HG03108 (cell line): Measurements from ENCODE around the gene ADAM20.
"Not testable (repeated sequence)": the region's sequence is repeated elsewhere in the genome, so short reads cannot be mapped to it uniquely, and the experiment has no call there.

Experiments
- ATAC-seq: cut with Tn5 transposase; IDR thresholded peaks from one replicate; pipeline ENCODE4 v1.9.1; 2021; ENCODE audit warnings: moderate library complexity; ENCODE audit not compliant: unreplicated experiment

The ADAM20 gene

GRCh38 chr14:70534904-70535303 lies at the start of gene ADAM20:
TSS of gene ADAM20 (minus strand) at chr14:70535004. CDS start at chr14:70524757, 10,247 bp downstream.
- no peak for ATAC-seq

DNA sequence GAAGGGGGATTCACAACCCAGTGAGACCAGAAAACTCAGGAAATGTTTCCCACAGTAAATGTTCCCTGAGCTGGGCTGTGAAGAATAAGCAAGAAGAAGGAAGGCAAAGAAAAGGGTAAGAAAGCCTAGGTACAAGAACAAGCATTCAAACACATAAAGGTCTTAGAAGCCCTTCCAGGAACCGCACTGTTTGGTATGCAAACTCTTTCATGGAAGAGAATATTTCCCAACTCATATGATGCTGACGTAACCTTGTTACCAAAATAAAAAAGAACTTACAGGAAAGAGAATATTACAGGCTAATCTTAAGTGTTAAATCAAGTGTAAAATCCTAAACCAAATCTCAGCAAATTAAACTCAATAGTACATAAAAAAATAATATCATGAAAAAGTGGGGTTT lies 42.1 kb upstream of the ADAM20 start:
- no peak for ATAC-seq

DNA sequence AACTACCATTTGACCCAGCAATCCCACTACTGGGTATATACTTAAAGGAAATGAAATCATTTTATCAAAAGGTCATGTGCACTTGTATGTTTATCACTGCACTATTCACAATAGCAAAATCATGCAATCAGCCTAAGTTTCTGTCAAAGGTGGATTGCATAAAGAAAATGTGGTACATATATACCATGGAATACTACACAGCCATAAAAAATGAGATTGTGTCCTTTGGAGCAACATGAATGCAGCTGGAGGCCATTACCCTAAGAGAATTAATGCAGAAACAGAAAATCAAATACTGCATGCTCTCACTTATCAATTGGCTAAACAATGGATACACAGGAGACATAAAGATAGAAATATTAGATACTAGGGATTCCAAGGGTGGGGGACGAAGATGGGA lies 38.2 kb upstream of the ADAM20 start:
- ATAC-seq: no peak

- ATAC-seq: no peak
Observed at GRCh38 chr14:70571139-70571538, 36.3 kb upstream of the ADAM20 start.

- no peak for ATAC-seq
Observed at GRCh38 chr14:70567791-70568190, 33.0 kb upstream of the ADAM20 start.

- ATAC-seq: no peak
Observed at GRCh38 chr14:70563869-70564268, 29.1 kb upstream of the ADAM20 start.

GRCh38 chr14:70563417-70563816 lies 28.6 kb upstream of the ADAM20 start:
- ATAC-seq: no peak

DNA sequence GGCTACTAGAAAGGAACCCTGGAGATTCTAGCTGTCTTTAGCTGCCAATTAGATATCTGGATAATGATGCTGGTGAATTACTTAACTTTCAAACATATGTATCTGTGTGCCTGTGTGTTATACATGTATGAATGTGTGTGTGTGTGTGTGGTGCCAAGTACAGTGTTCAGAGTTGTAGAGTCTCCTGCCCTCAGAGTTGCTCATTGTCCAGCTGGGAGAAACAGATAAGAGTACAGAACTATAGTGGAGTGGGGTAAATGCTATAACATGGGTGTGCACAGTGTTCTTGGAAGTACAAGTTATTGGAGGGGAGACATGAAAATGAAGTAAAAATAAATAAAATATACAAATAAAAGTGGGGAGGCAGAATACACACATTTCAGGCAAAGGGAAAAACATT lies 23.6 kb upstream of the ADAM20 start:
- ATAC-seq: no peak

DNA sequence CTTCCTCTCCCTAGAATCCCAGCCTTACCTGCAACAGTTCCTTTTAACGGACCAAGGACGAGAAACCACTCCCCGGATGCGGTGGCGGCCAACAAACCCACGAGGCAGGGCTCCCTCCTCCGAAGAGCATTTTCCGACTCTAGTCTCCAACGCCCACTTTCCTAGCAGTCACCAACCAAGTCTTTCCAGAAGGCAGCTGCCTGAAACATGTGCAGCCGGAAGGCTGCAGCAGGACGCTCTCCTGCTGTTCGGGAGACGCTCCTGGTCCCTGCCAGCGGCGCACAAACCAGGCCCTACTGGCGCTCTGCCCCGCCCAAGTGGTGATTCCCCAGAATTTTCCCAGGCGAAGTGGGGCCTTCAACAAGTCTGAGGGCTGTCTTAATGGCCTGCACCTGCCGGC lies 21.1 kb upstream of the ADAM20 start:
- no peak for ATAC-seq

- ATAC-seq: no peak
Observed at GRCh38 chr14:70538087-70538486, 3.3 kb upstream of the ADAM20 start.

DNA sequence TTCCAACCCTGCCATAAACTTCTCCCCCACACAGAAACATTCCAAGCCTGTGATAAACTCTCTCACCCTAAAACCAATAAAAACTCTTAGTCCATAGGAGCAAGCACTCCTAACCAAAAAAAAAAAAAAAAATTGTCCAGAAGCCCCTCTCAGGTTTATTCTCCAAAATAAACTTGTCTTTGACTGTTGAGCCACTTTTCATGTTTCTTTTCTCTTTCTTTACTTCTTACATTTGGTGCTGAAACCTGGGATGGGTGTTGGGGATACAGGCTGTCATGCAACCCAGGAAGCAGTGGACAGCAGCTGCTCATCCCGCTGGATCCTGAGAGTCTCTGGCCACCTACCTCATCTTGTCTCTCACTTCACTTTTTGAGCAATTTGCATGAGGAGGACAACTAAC lies 2.0 kb upstream of the ADAM20 start:
- no peak for ATAC-seq

- ATAC-seq: no peak
Observed at GRCh38 chr14:70530417-70530816, 4.4 kb downstream of the ADAM20 start.

DNA sequence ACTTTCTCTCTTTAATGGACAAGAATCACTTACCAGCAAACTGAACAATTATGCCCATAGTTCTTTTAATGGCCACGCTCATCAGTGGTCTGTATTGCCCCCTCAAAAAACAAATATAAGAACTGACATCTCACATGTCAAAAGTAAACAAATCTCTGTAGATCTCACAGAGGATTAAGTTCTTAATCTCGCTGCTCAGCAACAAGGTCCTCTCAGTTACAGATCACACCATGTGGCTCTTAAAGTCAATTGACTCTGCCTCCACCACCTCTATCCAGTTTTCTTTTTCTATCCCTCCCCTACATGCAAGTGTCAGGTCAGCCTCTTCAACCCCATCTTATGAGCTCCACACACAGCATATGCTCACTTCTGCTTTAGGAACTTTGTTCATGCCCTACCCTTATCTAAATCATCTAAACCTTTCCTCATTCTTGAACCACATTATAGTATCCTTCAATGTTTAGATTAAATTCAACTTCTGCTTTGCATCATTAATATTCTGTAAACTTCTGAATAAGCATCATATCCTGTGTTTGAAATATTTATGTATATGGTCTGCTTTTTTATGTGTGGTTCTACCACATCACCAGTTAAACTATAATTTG lies 7.2 kb downstream of the ADAM20 start:
- no peak for ATAC-seq

- no peak for ATAC-seq
Observed at GRCh38 chr14:70525691-70526090, 9.1 kb downstream of the ADAM20 start.

- ATAC-seq: no peak
Observed at GRCh38 chr14:70515811-70516210, 19.0 kb downstream of the ADAM20 start.

DNA sequence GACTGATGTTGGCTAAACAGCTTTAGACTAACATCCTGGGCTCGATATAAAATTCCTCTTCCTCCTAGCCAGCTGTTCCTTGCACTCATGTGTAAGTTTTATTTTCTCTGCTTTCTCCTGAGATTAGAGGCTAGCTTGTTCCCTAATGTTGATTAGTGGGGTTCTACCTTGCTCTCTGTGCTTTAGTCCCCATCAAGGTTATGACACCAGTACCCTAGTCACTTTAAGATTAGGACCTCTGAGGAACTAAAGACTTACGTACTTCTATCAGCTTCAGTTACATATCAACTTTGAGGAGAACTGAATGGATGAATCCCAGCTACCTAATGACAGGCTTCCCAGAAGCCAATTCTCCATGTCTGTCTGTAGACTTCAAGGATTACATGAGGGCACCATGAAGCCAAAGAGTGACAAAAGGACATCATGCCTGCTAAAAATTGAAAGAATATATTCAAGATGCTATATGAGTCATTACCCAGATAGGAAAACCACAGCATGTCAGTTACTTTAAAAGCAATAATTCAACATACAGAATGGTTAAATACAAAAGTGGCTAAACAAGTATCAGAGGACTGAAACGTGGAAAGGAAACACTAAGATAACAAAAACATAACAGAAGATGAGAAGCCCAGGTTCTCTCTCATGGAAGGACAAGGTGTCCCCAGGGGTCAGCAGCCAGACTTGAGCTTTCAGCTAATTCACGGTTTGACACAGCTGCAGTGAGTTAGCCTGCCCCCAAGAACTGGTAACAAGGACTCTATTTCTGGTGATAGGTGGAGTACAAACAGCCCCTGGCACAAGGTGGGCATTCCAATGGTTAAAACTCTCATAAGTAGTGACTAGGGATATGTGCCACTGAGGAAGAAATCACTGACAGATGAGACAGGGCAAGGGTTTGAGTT lies 20.4 kb downstream of the ADAM20 start:
- no peak for ATAC-seq

- no peak for ATAC-seq
Observed at GRCh38 chr14:70498191-70498590, 36.6 kb downstream of the ADAM20 start.

- no peak for ATAC-seq
Observed at GRCh38 chr14:70489579-70490200, 45.1 kb downstream of the ADAM20 start.

GRCh38 chr14:70477356-70478105 lies 57.3 kb downstream of the ADAM20 start:
- ATAC-seq: not testable (repeated sequence)

GRCh38 chr14:70475459-70475858 lies 59.3 kb downstream of the ADAM20 start:
- not testable (repeated sequence) for ATAC-seq

DNA sequence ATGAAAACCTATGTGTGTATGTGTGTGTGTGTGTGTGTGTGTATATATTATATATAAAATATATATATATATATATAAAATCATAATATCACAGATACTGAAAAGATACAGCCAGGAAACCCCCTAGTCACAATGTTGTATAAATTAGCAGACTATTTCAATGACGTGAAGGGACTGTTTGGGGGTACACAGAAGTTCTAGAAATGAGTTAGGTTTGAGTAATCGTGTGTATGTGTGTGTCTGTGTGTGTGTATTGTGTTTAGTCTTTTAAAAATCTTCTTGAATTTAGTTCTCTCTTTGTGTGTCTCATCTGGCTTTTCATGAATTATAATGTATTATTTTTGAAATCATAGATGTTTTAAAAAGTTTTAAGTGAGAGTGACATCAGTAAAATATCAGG lies 61.0 kb downstream of the ADAM20 start:
- no peak for ATAC-seq
